ENCODE measurements around the gene PLBD1.

DNA sequence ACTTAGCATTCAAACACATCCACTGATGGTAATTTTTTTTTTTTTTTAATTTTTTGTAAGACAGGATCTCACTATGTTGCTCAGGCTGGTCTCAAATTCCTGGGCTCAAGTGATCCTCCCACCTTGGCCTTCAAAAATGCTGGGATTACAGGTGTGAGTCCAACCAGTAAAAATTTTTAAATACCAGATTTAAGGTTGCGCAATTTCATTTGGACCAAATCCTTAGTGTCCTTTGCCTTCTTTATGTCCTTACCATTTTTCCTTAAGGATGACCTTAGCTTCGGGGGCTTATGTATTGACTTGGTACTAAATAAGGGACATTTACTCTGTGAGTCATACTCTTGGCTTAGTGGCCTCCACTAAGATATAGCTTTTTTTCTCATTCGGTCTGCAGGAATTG is 4.1 kb upstream of the PLBD1 start:
- TF ChIP-seq POLR2AphosphoS5 (IDR thresholded peaks at IDR 0.05) (no peak), CTCF (IDR thresholded peaks at IDR 0.05) (no peak)
